Lung (tissue), 12 donors: Measurements from ENCODE around the gene HAAO. TPM values are rescaled to one million over a fixed set of nuclear protein-coding genes. Genes with fewer than 3 reads are reported as not detected.

Experiments
- ATAC-seq: fragments of 200-7000 bp; cut with Tn5 transposase; one replicate; pipeline ENCODE4 v1.9.1; 2020; ENCODE audit warnings: moderate number of reproducible peaks; ENCODE audit not compliant: insufficient read depth, low FRiP score
- DNase-seq, 3 donors: peaks; one replicate each; pipeline ENCODE4 v3.0.0-alpha.2; 2013 to 2017
- H3K27ac ChIP-seq, 2 donors: one replicate each; pipeline ENCODE4 v1.5.1; 2013; ENCODE audit warnings: mild to moderate bottlenecking in 2 of 2, moderate library complexity in 2 of 2, control low read depth in 1 of 2, inconsistent platforms in 1 of 2, low read depth in 1 of 2, low read length in 1 of 2
- H3K27me3 ChIP-seq, 3 donors: one replicate each; pipeline ENCODE4 v1.5.1; 2013; ENCODE audit warnings: low read length in 2 of 3; ENCODE audit not compliant: control insufficient read depth in 3 of 3, insufficient read depth in 3 of 3
- H3K36me3 ChIP-seq, 4 donors: one replicate each; pipeline ENCODE4 v1.5.1; 2013; ENCODE audit warnings: low read length in 4 of 4, mild to moderate bottlenecking in 1 of 4, moderate library complexity in 1 of 4; ENCODE audit not compliant: control insufficient read depth in 4 of 4, insufficient read depth in 4 of 4
- H3K4me1 ChIP-seq, 5 donors: one replicate each; pipeline ENCODE4 v1.5.1; 2013; ENCODE audit warnings: low read length in 5 of 5, mild to moderate bottlenecking in 2 of 5, moderate library complexity in 1 of 5; ENCODE audit not compliant: control insufficient read depth in 5 of 5, insufficient read depth in 5 of 5
- H3K4me3 ChIP-seq: one replicate; pipeline ENCODE4 v1.5.1; 2013; ENCODE audit warnings: mild to moderate bottlenecking, control low read depth, moderate library complexity
- H3K9ac ChIP-seq, 2 donors: one replicate each; pipeline ENCODE4 v1.5.1; 2013; ENCODE audit warnings: low read length in 2 of 2, control low read depth in 1 of 2; ENCODE audit not compliant: insufficient read depth in 1 of 2
- H3K9me3 ChIP-seq, 4 donors: one replicate each; pipeline ENCODE4 v1.5.1; 2013; ENCODE audit warnings: low read length in 3 of 4, mild to moderate bottlenecking in 1 of 4, moderate library complexity in 1 of 4; ENCODE audit not compliant: control insufficient read depth in 4 of 4, insufficient read depth in 3 of 4
- CTCF ChIP-seq: IDR thresholded peaks from 2 replicates; pipeline ENCODE4 v1.5.1; 2012; ENCODE audit warnings: mild to moderate bottlenecking; ENCODE audit errors: control extremely low read depth, extremely low read depth
- WGBS, 2 donors: extraction: QIAGEN DNeasy Blood & Tissue Kit; methylation state at CpG; one replicate each; pipeline ENCODE4 v1.1.7; 2013; 5-methylcytosine and 5-hydroxymethylcytosine counted together
- polyA plus RNA-seq, 2 donors: library from polyadenylated mRNA; stranded (reverse); fragments of 200-250 nt; gene quantifications; one replicate each; pipeline ENCODE4 v1.2.1, GENCODE V29; 2013
- total RNA-seq, 2 donors: library from RNA; depleted of rRNA in 1 of 2; stranded (reverse); fragments of >200 nt in 1 of 2; gene quantifications; one replicate each; pipeline ENCODE4 v1.2.1, GENCODE V29; 2014 to 2021
- donor health status: control.
- donor health status: control.
- donor health status: Bipolar disorder and iron deficiency.
- donor health status: healthy.
- donor health status: DM: yes; HTN: yes; CAD: no.

Gene HAAO
- total and polyA plus RNA-seq, 4 donors = 3.7 to 13.0 (median 9.4) TPM

- Histone ChIP-seq H3K9ac (no peak overlapping the region), H3K4me3 (no peak overlapping the region), H3K9me3 (peaks cover 0 to 2% (median under 1%) of the 10 kb centered on the region in 4 donors), H3K4me1 (no peaks in the 10 kb centered on the region), H3K36me3 (peaks cover 0 to 36% (median 5%) of the 10 kb centered on the region in 4 donors), H3K27ac (no peak overlapping the region), H3K27me3 (no peaks in the 10 kb centered on the region)
- DNase-seq (peak in 1 of 3 donors; percentile 6), ATAC-seq (no peak)
- 90 to 98% methylated on average over 9 of the region's 9 CpGs for WGBS, 2 donors
- TF ChIP-seq CTCF = no peak
Measured at GRCh38 chr2:42783511-42783910, 8.9 kb downstream of the HAAO start.

GRCh38 chr2:42781181-42781580, 11.2 kb downstream of the HAAO start:
- WGBS, 2 donors = 90 to 96% methylated on average over 1 of the region's 1 CpG
- no peak for ATAC-seq
- Histone ChIP-seq H3K9ac (no peak overlapping the region), H3K27ac (no peak overlapping the region), H3K4me3 (no peak overlapping the region), H3K36me3 (peaks cover 0 to 31% (median 7%) of the 10 kb centered on the region in 4 donors), H3K4me1 (no peaks in the 10 kb centered on the region), H3K9me3 (peaks cover 0 to 2% (median under 1%) of the 10 kb centered on the region in 4 donors), H3K27me3 (no peaks in the 10 kb centered on the region)
- DNase-seq = no peak
- TF ChIP-seq CTCF = no peak

- DNase-seq (no peak), ATAC-seq (no peak)
- Histone ChIP-seq H3K9me3 (peaks cover 0 to 2% (median under 1%) of the 10 kb centered on the region in 4 donors), H3K27ac (no peak overlapping the region), H3K9ac (no peak overlapping the region), H3K27me3 (no peaks in the 10 kb centered on the region), H3K4me3 (no peak overlapping the region), H3K36me3 (peaks cover 0 to 18% (median 7%) of the 10 kb centered on the region in 4 donors), H3K4me1 (no peaks in the 10 kb centered on the region)
- no peak for TF ChIP-seq CTCF
- 93 to 96% methylated on average over 3 of the region's 3 CpGs for WGBS, 2 donors
Measured at GRCh38 chr2:42777883-42778805, 14.2 kb downstream of the HAAO start.
